HCT116 (cell line): Measurements from ENCODE around the gene GTF3C5. TPM values are rescaled to one million over a fixed set of nuclear protein-coding genes. Genes with fewer than 3 reads are reported as not detected.

Source experiments
- ATAC-seq: fragments of 200-7000 bp; cut with Tn5 transposase; 2 replicates; pipeline ENCODE4 v1.9.1; 2020; ENCODE audit warnings: mild to moderate bottlenecking, moderate library complexity
- BruUV-seq: library from RNA; stranded (reverse); fragments of 400-500 nt; replicated peaks from 2 replicates; lab custom pipeline; 2021; lab: Mats Ljungman, UMichigan
- CTCF ChIA-PET: fragments of 300-600 bp; sonication (Branson Sonifier 250); formaldehyde crosslinking; loops from one replicate; lab custom pipeline; 2021; ENCODE audit warnings: antibody characterized with exemption; lab: Charles Lee
- POLR2A ChIA-PET: fragments of 300-600, 350-600 bp; sonication (Branson Sonifier 250); formaldehyde crosslinking; loops from one replicate; lab custom pipeline; 2021; ENCODE audit warnings: antibody characterized with exemption; lab: Charles Lee
- RAD21 ChIA-PET, 2 experiments: fragments of 300-600 bp; sonication (Branson Sonifier 250); formaldehyde crosslinking; loops; one replicate each; lab custom pipeline; 2023; ENCODE audit warnings: low total read pairs in 2 of 2; ENCODE audit not compliant: uncharacterized antibody in 2 of 2, unreplicated experiment in 2 of 2, low non-redundant PET in 1 of 2; lab: Charles Lee
- DNase-seq: peaks from one replicate; pipeline ENCODE4 v3.0.0-alpha.2; 2010; ENCODE audit warnings: low read depth, low spot score
- H2AFZ ChIP-seq: fragments of 200-600 bp; shearing (Covaris generic), sonication (generic); 2 replicates; pipeline ENCODE4 v1.6.1; 2017; ENCODE audit warnings: low read depth, mixed run types, mixed read lengths, antibody characterized with exemption, low read length; ENCODE audit not compliant: poor library complexity, severe bottlenecking
- H3K27ac ChIP-seq: 2 replicates; pipeline ENCODE4 v1.5.1; 2012; ENCODE audit warnings: low read depth, low read length
- H3K27me3 ChIP-seq: fragments of 200-600 bp; sonication (generic); 2 replicates; pipeline ENCODE4 v1.6.1; 2016; ENCODE audit warnings: mixed run types, low read length, mixed read lengths; ENCODE audit not compliant: insufficient read depth
- H3K36me3 ChIP-seq, 2 experiments: fragments of 200-500 bp in 1 of 2; fragments of 200-600 bp in 1 of 2; sonication (Bioruptor generic) in 1 of 2; sonication (generic) in 1 of 2; 2 replicates each; pipeline versions ENCODE4 v1.5.1 to v1.6.1; 2014 to 2016; ENCODE audit warnings: low read length in 2 of 2, inconsistent platforms in 1 of 2, mixed read lengths in 1 of 2, mixed run types in 1 of 2; ENCODE audit not compliant: insufficient read depth in 2 of 2, control insufficient read depth in 1 of 2
- H3K4me1 ChIP-seq, 2 experiments: fragments of 200-600 bp in 1 of 2; sonication (generic) in 1 of 2; 2 replicates each; pipeline versions ENCODE4 v1.5.1 to v1.6.1; 2012 to 2017; ENCODE audit warnings: low read length in 2 of 2, inconsistent platforms in 1 of 2, mild to moderate bottlenecking in 1 of 2, mixed read lengths in 1 of 2, mixed run types in 1 of 2, moderate library complexity in 1 of 2; ENCODE audit not compliant: insufficient read depth in 2 of 2, control insufficient read depth in 1 of 2
- H3K4me2 ChIP-seq: fragments of 200-600 bp; sonication (generic); 2 replicates; pipeline ENCODE4 v1.6.1; 2017; ENCODE audit warnings: mixed run types, low read length, mixed read lengths
- H3K4me3 ChIP-seq, 2 experiments: fragments of 200-600 bp in 1 of 2; sonication (generic) in 1 of 2; replicated peaks in 1 of 2; 2 replicates each; pipeline ENCODE4 v1.5.1; 2011 to 2016; ENCODE audit warnings: low read length in 2 of 2, control low read depth in 1 of 2, low read depth in 1 of 2, mild to moderate bottlenecking in 1 of 2, mixed read lengths in 1 of 2, mixed run types in 1 of 2
- H3K79me2 ChIP-seq: fragments of 200-600 bp; sonication (generic); 2 replicates; pipeline ENCODE4 v1.6.1; 2017; ENCODE audit warnings: mild to moderate bottlenecking, mixed run types, low read length, moderate library complexity, mixed read lengths; ENCODE audit not compliant: insufficient read depth
- H3K9ac ChIP-seq: fragments of 200-600 bp; sonication (generic); 2 replicates; pipeline ENCODE4 v1.6.1; 2016; ENCODE audit warnings: low read length, mixed read lengths
- H3K9me2 ChIP-seq: fragments of 200-600 bp; sonication (generic), shearing (Covaris generic); 2 replicates; pipeline ENCODE4 v1.6.1; 2017; ENCODE audit warnings: mixed run types, mild to moderate bottlenecking, moderate library complexity; ENCODE audit not compliant: insufficient read depth
- H3K9me3 ChIP-seq, 2 experiments: fragments of 200-500 bp in 1 of 2; fragments of 200-600 bp in 1 of 2; sonication (Bioruptor generic) in 1 of 2; sonication (generic) in 1 of 2; 2 replicates each; pipeline ENCODE4 v1.6.1; 2014 to 2017; ENCODE audit warnings: low read length in 2 of 2, mixed read lengths in 2 of 2, inconsistent platforms in 1 of 2, low read depth in 1 of 2, mild to moderate bottlenecking in 1 of 2, mixed run types in 1 of 2, moderate library complexity in 1 of 2; ENCODE audit not compliant: control insufficient read depth in 1 of 2, insufficient read depth in 1 of 2
- H4K20me1 ChIP-seq: fragments of 200-600 bp; sonication (generic), shearing (Covaris generic); 2 replicates; pipeline ENCODE4 v1.6.1; 2017; ENCODE audit warnings: mixed run types, mild to moderate bottlenecking, moderate library complexity; ENCODE audit not compliant: insufficient read depth
- ATF3 ChIP-seq: IDR thresholded peaks from 2 replicates; pipeline ENCODE4 v1.6.1; 2012
- CTCF ChIP-seq, 3 experiments: fragments of 200-600 bp in 1 of 3; sonication (generic) in 1 of 3; IDR thresholded peaks in 2 of 3; conservative IDR thresholded peaks in 1 of 3; 2 replicates each; pipeline ENCODE4 v1.5.1; 2012 to 2017; ENCODE audit warnings: low read depth in 2 of 3, low read length in 2 of 3, antibody characterized with exemption in 1 of 3, borderline replicate concordance in 1 of 3, control low read depth in 1 of 3, mild to moderate bottlenecking in 1 of 3, mixed read lengths in 1 of 3, mixed run types in 1 of 3, moderate library complexity in 1 of 3; ENCODE audit not compliant: insufficient read depth in 1 of 3
- EGR1 ChIP-seq: IDR thresholded peaks from 2 replicates; pipeline ENCODE4 v1.6.1; 2012; ENCODE audit warnings: low read depth
- EZH2 ChIP-seq: fragments of 200-600 bp; sonication (generic); IDR thresholded peaks from 2 replicates; pipeline ENCODE4 v1.6.1; 2017; ENCODE audit warnings: antibody characterized with exemption, mixed run types
- EZH2phosphoT487 ChIP-seq: fragments of 200-600 bp; IDR thresholded peaks from 2 replicates; pipeline ENCODE4 v1.6.1; 2018; ENCODE audit warnings: antibody characterized with exemption, borderline replicate concordance
- FOSL1 ChIP-seq: IDR thresholded peaks from 2 replicates; pipeline ENCODE4 v1.6.1; 2012; ENCODE audit warnings: low read depth
- POLR2A ChIP-seq: IDR thresholded peaks from 2 replicates; pipeline ENCODE4 v1.7.0; 2011; ENCODE audit warnings: borderline replicate concordance; ENCODE audit not compliant: insufficient read depth, insufficient read length; ENCODE audit errors: extremely low read depth
- POLR2AphosphoS5 ChIP-seq: IDR thresholded peaks from 2 replicates; pipeline ENCODE4 v1.6.1; 2011; ENCODE audit warnings: mild to moderate bottlenecking, low read depth, low read length, moderate library complexity
- RAD21 ChIP-seq: IDR thresholded peaks from 2 replicates; pipeline ENCODE4 v1.6.1; 2012; ENCODE audit warnings: low read depth, mild to moderate bottlenecking
- REST ChIP-seq: IDR thresholded peaks from 2 replicates; pipeline ENCODE4 v1.6.1; 2012; ENCODE audit warnings: low read depth
- SIN3A ChIP-seq: IDR thresholded peaks from 2 replicates; pipeline ENCODE4 v1.6.1; 2012; ENCODE audit warnings: low read depth
- SP1 ChIP-seq: IDR thresholded peaks from 2 replicates; pipeline ENCODE4 v1.6.1; 2012; ENCODE audit warnings: low read depth
- SRF ChIP-seq: IDR thresholded peaks from 2 replicates; pipeline ENCODE4 v1.6.1; 2012; ENCODE audit warnings: low read depth
- TCF7L2 ChIP-seq: IDR thresholded peaks from 2 replicates; pipeline ENCODE4 v1.7.0; 2011; ENCODE audit warnings: borderline replicate concordance, inconsistent platforms; ENCODE audit not compliant: insufficient read depth, insufficient read length; ENCODE audit errors: extremely low read depth
- YY1 ChIP-seq: IDR thresholded peaks from 2 replicates; pipeline ENCODE4 v1.6.1; 2011; ENCODE audit warnings: low read length, low read depth, moderate library complexity, mild to moderate bottlenecking; ENCODE audit not compliant: insufficient replicate concordance; ENCODE audit errors: extremely low read depth
- ZBTB33 ChIP-seq: IDR thresholded peaks from 2 replicates; pipeline ENCODE4 v1.6.1; 2011; ENCODE audit warnings: mild to moderate bottlenecking, low read length, moderate library complexity; ENCODE audit not compliant: insufficient replicate concordance; ENCODE audit errors: extremely low read depth
- ZFX ChIP-seq: fragments of 450-650 bp; IDR thresholded peaks from 2 replicates; pipeline ENCODE4 v1.6.1; 2017
- ZNF274 ChIP-seq: fragments of 200-500 bp; sonication (Bioruptor generic); IDR thresholded peaks from 2 replicates; pipeline ENCODE4 v1.6.1; 2014; ENCODE audit warnings: mild to moderate bottlenecking, low read depth, low read length, inconsistent platforms
- intact Hi-C: fragments of 100-400 bp; cut with micrococcal nuclease; formaldehyde crosslinking; loops from 2 replicates; pipeline ENCODE4 v1.10.0; 2022
- total RNA-seq: library from RNA; stranded (reverse); gene quantifications from one replicate; pipeline ENCODE4 v1.2.1, GENCODE V29; 2021; ENCODE audit not compliant: unreplicated experiment

Gene GTF3C5
- total RNA-seq, 1 experiment from 2014 or later = 95.1 TPM

GRCh38 chr9:133014696-133015095 is 16.1 kb upstream of the GTF3C5 start:
- no peak overlapping the region for H3K27ac ChIP-seq
- ChIA-PET RAD21 (no interaction called here), CTCF (no interaction called here), POLR2A (no interaction called here)
- H3K36me3 ChIP-seq = no peaks in the 10 kb centered on the region
- DNase-seq (no peak), ATAC-seq (no peak)
- H3K9me3 ChIP-seq = 0 out of 4 replicates have a peak, but pooled peaks cover 0 to 3% of the 10 kb centered on the region in 2 experiments
- H3K79me2 ChIP-seq = no peaks in the 10 kb centered on the region
- BruUV-seq = no TSS peak
- H3K4me2 ChIP-seq = no peak overlapping the region
- H3K9ac ChIP-seq = no peak overlapping the region
- H3K27me3 ChIP-seq = no peaks in the 10 kb centered on the region
- H3K4me3 ChIP-seq = no peak overlapping the region
- no peaks in the 10 kb centered on the region for H3K4me1 ChIP-seq
- TF ChIP-seq ZBTB33 (no peak), SRF (no peak), ATF3 (no peak), POLR2AphosphoS5 (no peak), EZH2phosphoT487 (no peak), ZNF274 (no peak), SP1 (no peak), REST (no peak), EGR1 (no peak), TCF7L2 (no peak), FOSL1 (no peak), YY1 (no peak), ZFX (no peak), RAD21 (no peak), SIN3A (no peak), CTCF (IDR thresholded peaks at IDR 0.05 in 2 of 3, conservative IDR thresholded peaks at IDR 0.05 in 1 of 3; ENCODE audit: borderline replicate concordance in 1 of 3, insufficient read depth in 1 of 3, low read depth in 2 of 3, low read length in 2 of 3) (no peak), EZH2 (no peak), POLR2A (no peak)
- no peaks in the 10 kb centered on the region for H3K9me2 ChIP-seq
- no peak overlapping the region for H2AFZ ChIP-seq
- H4K20me1 ChIP-seq = no peaks in the 10 kb centered on the region
- intact Hi-C loops = no loop called here
